NB4 (cell line): ENCODE measurements around the gene SLC49A3.
"Not testable (repeated sequence)": the region's sequence is repeated elsewhere in the genome, so short reads cannot be mapped to it uniquely, and the experiment has no call there.

ENCODE experiments used
- DNase-seq: peaks from one replicate; pipeline ENCODE4 v3.0.0; 2010; ENCODE audit warnings: low read depth
- H3K4me3 ChIP-seq: one replicate; pipeline ENCODE4 v1.5.1; 2011; ENCODE audit warnings: mild to moderate bottlenecking, low read depth, low read length, moderate library complexity
- CTCF ChIP-seq: IDR thresholded peaks from one replicate; pipeline ENCODE4 v1.5.1; 2012; ENCODE audit warnings: low read depth, low read length
- MAX ChIP-seq: IDR thresholded peaks from 2 replicates; pipeline ENCODE4 v1.6.1; 2011; ENCODE audit warnings: low read depth, low read length
- MYC ChIP-seq: IDR thresholded peaks from 2 replicates; pipeline ENCODE4 v1.6.1; 2011; ENCODE audit warnings: low read depth, low read length
- POLR2A ChIP-seq: IDR thresholded peaks from 2 replicates; pipeline ENCODE4 v1.6.1; 2011; ENCODE audit warnings: mild to moderate bottlenecking; ENCODE audit not compliant: insufficient read length; ENCODE audit errors: extremely low read depth

Gene SLC49A3

GRCh38 chr4:688854-689681 lies at the start of gene SLC49A3:
TSS of gene SLC49A3 (minus strand) at chr4:689151. CDS start at chr4:689127, 24 bp downstream.
- H3K4me3 ChIP-seq, result no peak within 1 kb of the TSS
- no peak for TF ChIP-seq POLR2A
- TF ChIP-seq CTCF, result no peak
- no peak for TF ChIP-seq MAX
- no peak for TF ChIP-seq MYC
- no peak for DNase-seq

- DNase-seq, H3K4me3 ChIP-seq: not testable (repeated sequence)
Measured at GRCh38 chr4:736561-736960, 47.6 kb upstream of the SLC49A3 start.

- DNase-seq, result no peak
- TF ChIP-seq CTCF (no peak), MYC (no peak), POLR2A (no peak), MAX (no peak)
- no peak overlapping the region for H3K4me3 ChIP-seq
Measured at GRCh38 chr4:735583-735982, 46.6 kb upstream of the SLC49A3 start.

- DNase-seq, result no peak
- no peak overlapping the region for H3K4me3 ChIP-seq
Measured at GRCh38 chr4:734951-735350, 46.0 kb upstream of the SLC49A3 start.

GRCh38 chr4:734075-734474 lies 45.1 kb upstream of the SLC49A3 start:
- H3K4me3 ChIP-seq, result no peak overlapping the region
- TF ChIP-seq CTCF (no peak), MYC (no peak), POLR2A (no peak), MAX (no peak)
- no peak for DNase-seq

More at GRCh38 chr4:734951-735350, 46.0 kb upstream of the SLC49A3 start:
- TF ChIP-seq MYC (no peak), MAX (no peak), POLR2A (no peak)

GRCh38 chr4:733631-733980 lies 44.7 kb upstream of the SLC49A3 start:
- H3K4me3 ChIP-seq, result no peak overlapping the region
- no peak for DNase-seq
- TF ChIP-seq MAX, result no peak
- no peak for TF ChIP-seq POLR2A
- no peak for TF ChIP-seq CTCF
- TF ChIP-seq MYC, result no peak
